ENCODE data around the gene RGS1. TPM values are rescaled to one million over a fixed set of nuclear protein-coding genes. Genes with fewer than 3 reads are reported as not detected.

Gene RGS1
- total RNA-seq (2014; rRNA removed; shearing (Covaris generic)), result not detected in 2 replicates
- polyA plus RNA-seq (2016; fragmentation: Nextera tagmentation; extraction: Ambion mirVana), result not detected in 2 replicates

- TF ChIP-seq EZH2 (IDR thresholded peaks at IDR 0.05; ENCODE audit: insufficient read depth, poor library complexity, severe bottlenecking), result no peak
- Histone ChIP-seq H3K4me3 (no peak within 1 kb of the TSS), H4K20me1 (ENCODE audit: insufficient read depth) (no peaks in the 10 kb centered on the region), H3K9me3 (ENCODE audit: low read depth) (no peaks in the 10 kb centered on the region), H3K79me2 (ENCODE audit: insufficient read depth) (no peaks in the 10 kb centered on the region), H3F3A (ENCODE audit: insufficient read depth) (peaks cover 6% of the 10 kb centered on the region; the same call in 1 of the 2 replicates), H3K27ac (no peak within 1 kb of the TSS), H3K27me3 (replicated peaks; ENCODE audit: insufficient read depth) (no peaks in the 10 kb centered on the region), H3K4me1 (ENCODE audit: insufficient read depth) (peaks cover 10% of the 10 kb centered on the region), H3K4me2 (ENCODE audit: unreplicated experiment) (no peak within 1 kb of the TSS), H3K9ac (no peak within 1 kb of the TSS), H3K36me3 (ENCODE audit: low read depth) (no peaks in the 10 kb centered on the region), H2AFZ (no peak within 1 kb of the TSS), H3K9me2 (ENCODE audit: insufficient read depth) (no peaks in the 10 kb centered on the region)
- no peak for DNase-seq
- in situ Hi-C loops (cut with MboI), result no loop called here
- WGBS, 2 experiments (ENCODE audit: low coverage in 1 of 2, low lambda C conversion rate in 2 of 2, missing lambda C conversion rate in 2 of 2), result 90 to 93% methylated on average over 7 of the region's 7 CpGs
These were observed at the start of gene RGS1 for GRCh38 chr1:192575499-192576189. TSS of gene RGS1 (plus strand) at chr1:192575773. CDS start at chr1:192575793, 20 bp downstream.

- Histone ChIP-seq H3K4me1 (ENCODE audit: insufficient read depth) (peaks cover 28% of the 10 kb centered on the region), H3K4me3 (no peak overlapping the region), H3K27me3 (replicated peaks; ENCODE audit: insufficient read depth) (no peaks in the 10 kb centered on the region), H3K9ac (no peak overlapping the region), H3K4me2 (ENCODE audit: unreplicated experiment) (no peak overlapping the region), H3K79me2 (ENCODE audit: insufficient read depth) (no peaks in the 10 kb centered on the region), H3K27ac (no peak overlapping the region), H4K20me1 (ENCODE audit: insufficient read depth) (no peaks in the 10 kb centered on the region), H3K9me2 (ENCODE audit: insufficient read depth) (no peaks in the 10 kb centered on the region), H2AFZ (no peak overlapping the region), H3F3A (ENCODE audit: insufficient read depth) (peaks cover 18% of the 10 kb centered on the region), H3K36me3 (ENCODE audit: low read depth) (no peaks in the 10 kb centered on the region), H3K9me3 (ENCODE audit: low read depth) (no peaks in the 10 kb centered on the region)
- TF ChIP-seq EZH2 (IDR thresholded peaks at IDR 0.05; ENCODE audit: insufficient read depth, poor library complexity, severe bottlenecking) (no peak), EZH2phosphoT487 (IDR thresholded peaks at IDR 0.05; ENCODE audit: insufficient read depth, low read depth) (no peak)
- no peak for DNase-seq
- WGBS, 2 experiments (ENCODE audit: low coverage in 1 of 2, low lambda C conversion rate in 2 of 2, missing lambda C conversion rate in 2 of 2), result 72 to 73% methylated on average over 5 of the region's 5 CpGs
- in situ Hi-C loops (cut with MboI), result no loop called here
These were observed 48.3 kb upstream of the RGS1 start for GRCh38 chr1:192527111-192527795.

DNA sequence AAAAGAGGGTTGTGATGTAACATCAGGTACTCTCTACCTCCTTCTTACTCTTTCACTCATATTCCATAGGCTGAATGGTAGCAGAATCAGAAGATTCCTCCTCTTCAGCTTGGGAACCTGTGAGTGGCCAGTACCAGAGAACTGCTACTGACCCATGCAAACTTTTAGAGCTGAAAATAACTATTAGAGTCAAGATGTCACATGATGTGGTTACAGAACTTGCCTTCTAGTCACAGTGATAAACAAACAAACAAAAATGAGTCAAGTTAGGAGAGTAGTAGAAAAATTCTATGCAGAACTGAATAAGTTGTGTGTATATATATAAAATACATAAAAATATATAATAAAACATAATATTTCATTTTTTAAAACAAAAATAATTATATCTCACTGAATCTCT, 47.6 kb upstream of the RGS1 start:
- H3K36me3 ChIP-seq (ENCODE audit: low read depth), result no peaks in the 10 kb centered on the region
- no peaks in the 10 kb centered on the region for H3K79me2 ChIP-seq (ENCODE audit: insufficient read depth)
- no peak overlapping the region for H3K27ac ChIP-seq
- H3K4me3 ChIP-seq, result no peak overlapping the region
- no peak overlapping the region for H3K4me2 ChIP-seq (ENCODE audit: unreplicated experiment)
- in situ Hi-C loops (cut with MboI), result no loop called here
- no peak for DNase-seq
- H3K9me2 ChIP-seq (ENCODE audit: insufficient read depth), result no peaks in the 10 kb centered on the region
- no peaks in the 10 kb centered on the region for H3K27me3 ChIP-seq (replicated peaks; ENCODE audit: insufficient read depth)
- peaks cover 28% of the 10 kb centered on the region for H3K4me1 ChIP-seq (ENCODE audit: insufficient read depth)
- H2AFZ ChIP-seq, result no peak overlapping the region
- H4K20me1 ChIP-seq (ENCODE audit: insufficient read depth), result no peaks in the 10 kb centered on the region
- no peak overlapping the region for H3K9ac ChIP-seq
- H3F3A ChIP-seq (ENCODE audit: insufficient read depth), result peaks cover 18% of the 10 kb centered on the region
- no peaks in the 10 kb centered on the region for H3K9me3 ChIP-seq (ENCODE audit: low read depth)
- TF ChIP-seq EZH2 (IDR thresholded peaks at IDR 0.05; ENCODE audit: insufficient read depth, poor library complexity, severe bottlenecking), result no peak
- TF ChIP-seq EZH2phosphoT487 (IDR thresholded peaks at IDR 0.05; ENCODE audit: insufficient read depth, low read depth), result no peak

DNA sequence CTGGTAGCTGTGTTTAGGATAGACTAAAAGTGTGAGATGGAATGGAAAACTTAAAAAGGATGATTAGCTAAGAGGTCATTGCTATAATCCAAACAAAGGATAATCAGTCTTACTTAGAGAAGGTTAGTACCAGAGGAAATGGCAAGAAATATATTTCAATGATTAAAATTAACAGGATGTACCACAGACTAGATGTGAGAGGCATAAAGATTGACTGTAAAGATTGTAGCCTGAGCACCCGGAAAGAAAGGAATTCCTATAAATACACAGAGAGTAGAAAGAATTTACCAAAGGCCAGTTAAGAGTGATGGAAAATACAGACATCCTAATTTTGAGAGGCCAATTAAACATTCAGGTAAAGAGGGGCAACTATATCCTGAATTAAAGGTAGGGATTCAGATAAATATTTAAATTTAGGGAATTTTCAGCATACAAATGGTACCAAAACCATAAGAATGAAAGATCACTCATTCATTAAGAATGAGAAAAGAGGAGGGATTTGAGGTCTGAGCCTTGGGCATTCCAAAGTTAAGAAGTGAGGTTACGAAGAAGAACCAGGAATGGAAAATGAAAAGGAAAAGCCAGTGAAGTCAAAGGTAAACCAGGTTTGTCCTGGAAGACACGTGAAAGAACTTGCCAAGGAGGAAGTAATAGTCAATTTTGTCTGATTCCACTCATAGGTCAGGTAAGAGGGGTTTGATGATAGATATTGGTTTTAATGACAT, 46.4 kb upstream of the RGS1 start:
- in situ Hi-C loops (cut with MboI), result no loop called here
- Histone ChIP-seq H3K27ac (no peak overlapping the region), H3K79me2 (ENCODE audit: insufficient read depth) (no peaks in the 10 kb centered on the region), H3K9me2 (ENCODE audit: insufficient read depth) (no peaks in the 10 kb centered on the region), H3K4me2 (ENCODE audit: unreplicated experiment) (no peak overlapping the region), H4K20me1 (ENCODE audit: insufficient read depth) (no peaks in the 10 kb centered on the region), H3K27me3 (replicated peaks; ENCODE audit: insufficient read depth) (no peaks in the 10 kb centered on the region), H3K9ac (no peak overlapping the region), H3K4me1 (ENCODE audit: insufficient read depth) (peaks cover 21% of the 10 kb centered on the region), H2AFZ (no peak overlapping the region; the same call in 1 of the 2 replicates), H3K9me3 (ENCODE audit: low read depth) (no peaks in the 10 kb centered on the region), H3F3A (ENCODE audit: insufficient read depth) (peaks cover 18% of the 10 kb centered on the region), H3K36me3 (ENCODE audit: low read depth) (no peaks in the 10 kb centered on the region), H3K4me3 (no peak overlapping the region)
- 91 to 92% methylated on average over 3 of the region's 3 CpGs for WGBS, 2 experiments (ENCODE audit: low coverage in 1 of 2, low lambda C conversion rate in 2 of 2, missing lambda C conversion rate in 2 of 2)
- DNase-seq, result no peak
- TF ChIP-seq EZH2 (IDR thresholded peaks at IDR 0.05; ENCODE audit: insufficient read depth, poor library complexity, severe bottlenecking) (no peak), EZH2phosphoT487 (IDR thresholded peaks at IDR 0.05; ENCODE audit: insufficient read depth, low read depth) (no peak)
